H1 (cell line): Measurements from ENCODE around the gene SRPX2. TPM values are rescaled to one million over a fixed set of nuclear protein-coding genes. Genes with fewer than 3 reads are reported as not detected.
A peak's percentile ranks its signal among the peaks of the same experiment; 100 is the strongest.

Experiments used
- BCL11A ChIP-seq, 2 experiments: IDR thresholded peaks; one replicate each; pipeline ENCODE4 v1.6.1; 2011; ENCODE audit warnings: low read depth in 2 of 2, low read length in 2 of 2, mild to moderate bottlenecking in 2 of 2
- CBX5 ChIP-seq: fragments of 300-800, 300-1000 bp; sonication (generic); IDR thresholded peaks from 2 replicates; pipeline ENCODE4 v1.7.1; 2016; ENCODE audit warnings: antibody characterized with exemption, low read length, low read depth
- CBX8 ChIP-seq: fragments of 300-800, 300-1000 bp; sonication (generic); IDR thresholded peaks from 2 replicates; pipeline ENCODE4 v1.7.1; 2016; ENCODE audit warnings: low read depth, low read length, borderline replicate concordance
- CREB1 ChIP-seq: IDR thresholded peaks from 2 replicates; pipeline ENCODE4 v1.6.1; 2012; ENCODE audit warnings: inconsistent platforms
- E2F6 ChIP-seq: IDR thresholded peaks from 2 replicates; pipeline ENCODE4 v1.6.1; 2012; ENCODE audit warnings: inconsistent platforms
- EZH2 ChIP-seq: fragments of 200-600 bp; sonication (generic); IDR thresholded peaks from 2 replicates; pipeline ENCODE4 v1.7.1; 2012; ENCODE audit warnings: low read depth, mild to moderate bottlenecking, moderate library complexity, low read length, inconsistent platforms; ENCODE audit not compliant: severe bottlenecking
- GTF2F1 ChIP-seq: IDR thresholded peaks from 2 replicates; pipeline ENCODE4 v1.6.1; 2012; ENCODE audit warnings: low read depth, low read length, improper control_type of control experiment, borderline replicate concordance
- HDAC2 ChIP-seq, 2 experiments: fragments of 300-600 bp in 1 of 2; sonication (generic) in 1 of 2; IDR thresholded peaks; 2 replicates each; pipeline ENCODE4 v1.6.1; 2011 to 2012; ENCODE audit warnings: low read depth in 2 of 2, low read length in 2 of 2, mild to moderate bottlenecking in 2 of 2, moderate library complexity in 2 of 2, borderline replicate concordance in 1 of 2, inconsistent platforms in 1 of 2
- HDAC6 ChIP-seq: IDR thresholded peaks from one replicate; pipeline ENCODE4 v1.7.1; 2012; ENCODE audit warnings: low read depth, mild to moderate bottlenecking, inconsistent platforms, low read length, moderate library complexity
- KDM4A ChIP-seq: IDR thresholded peaks from one replicate; pipeline ENCODE4 v1.7.1; 2012; ENCODE audit warnings: low read depth, mild to moderate bottlenecking, moderate library complexity, low read length, inconsistent platforms; ENCODE audit not compliant: severe bottlenecking
- NANOG ChIP-seq: IDR thresholded peaks from 2 replicates; pipeline ENCODE4 v1.6.1; 2011; ENCODE audit warnings: low read length, low read depth, mild to moderate bottlenecking, inconsistent platforms; ENCODE audit not compliant: insufficient read depth, poor library complexity, severe bottlenecking
- POLR2AphosphoS5 ChIP-seq: IDR thresholded peaks from 2 replicates; pipeline ENCODE4 v1.6.1; 2011; ENCODE audit warnings: low read depth, low read length
- RAD21 ChIP-seq, 2 experiments: IDR thresholded peaks in 1 of 2; conservative IDR thresholded peaks in 1 of 2; 2 replicates each; pipeline ENCODE4 v1.6.1; 2011; ENCODE audit warnings: low read depth in 2 of 2, low read length in 2 of 2, improper control_type of control experiment in 1 of 2, inconsistent platforms in 1 of 2, mild to moderate bottlenecking in 1 of 2, moderate library complexity in 1 of 2
- SIN3A ChIP-seq, 2 experiments: IDR thresholded peaks in 1 of 2; conservative IDR thresholded peaks in 1 of 2; 2 replicates each; pipeline ENCODE4 v1.6.1; 2011 to 2012; ENCODE audit warnings: low read length in 2 of 2, improper control_type of control experiment in 1 of 2, low read depth in 1 of 2, mild to moderate bottlenecking in 1 of 2
- SIX5 ChIP-seq: IDR thresholded peaks from 2 replicates; pipeline ENCODE4 v1.6.1; 2011; ENCODE audit warnings: mild to moderate bottlenecking, low read depth, low read length
- SP2 ChIP-seq: IDR thresholded peaks from 2 replicates; pipeline ENCODE4 v1.6.1; 2012; ENCODE audit warnings: mild to moderate bottlenecking, low read length, inconsistent platforms
- SP4 ChIP-seq: IDR thresholded peaks from 2 replicates; pipeline ENCODE4 v1.6.1; 2012; ENCODE audit warnings: low read length, inconsistent platforms
- SUZ12 ChIP-seq: fragments of 200-600 bp; sonication (generic); IDR thresholded peaks from 2 replicates; pipeline ENCODE4 v1.6.1; 2012; ENCODE audit warnings: mild to moderate bottlenecking, inconsistent platforms, low read length, moderate library complexity, mixed read lengths
- TAF1 ChIP-seq: IDR thresholded peaks from 2 replicates; pipeline ENCODE4 v1.6.1; 2011; ENCODE audit warnings: mild to moderate bottlenecking, low read depth, low read length
- TAF7 ChIP-seq: optimal IDR thresholded peaks from 2 replicates; pipeline ENCODE3; 2011; ENCODE audit warnings: low read depth, mild to moderate bottlenecking, inconsistent platforms, low read length, moderate library complexity, borderline replicate concordance
- USF2 ChIP-seq: IDR thresholded peaks from 2 replicates; pipeline ENCODE4 v1.6.1; 2011; ENCODE audit warnings: low read length, improper control_type of control experiment
- polyA plus RNA-seq, 7 experiments: library from polyadenylated mRNA; depleted of rRNA in 3 of 7; stranded (reverse) in 5 of 7; unstranded in 2 of 7; fragments of >200 nt in 5 of 7; fragments of 200-250 nt in 2 of 7; gene quantifications; 1 replicate in 5 of 7; 2 replicates in 1 of 7; 4 replicates in 1 of 7; pipeline versions ENCODE4 v1.2.1 to v1.2.3, GENCODE V29; 2011 to 2013; ENCODE audit warnings: missing spikeins in 2 of 7, mixed read lengths in 2 of 7
- total RNA-seq: library from RNA; stranded (reverse); fragmentation: NEBNext Ultra II Directional; extraction: Animal tissue kit (Norgen Biotek cat#: 25700); gene quantifications from 2 replicates; pipeline ENCODE4 v1.2.1, GENCODE V29; 2021
- TF ChIP-seq, protein P1 (sequence below): IDR thresholded peaks from 2 replicates; pipeline ENCODE4 v1.6.1; 2012; ENCODE audit warnings: inconsistent platforms

SRPX2 gene
- total and polyA plus RNA-seq, 2 of the 8 experiments (the other 6 are each of a cell fraction or from before 2014, with no cell fraction given): not detected

GRCh38 chrX:100636321-100636991 is 7.5 kb upstream of the SRPX2 start, which contains the start of gene TSPAN6 (continued):
- no peak for TF ChIP-seq E2F6
- TF ChIP-seq TAF7: no peak
- no peak for TF ChIP-seq HDAC6
- TF ChIP-seq, protein P1, sequence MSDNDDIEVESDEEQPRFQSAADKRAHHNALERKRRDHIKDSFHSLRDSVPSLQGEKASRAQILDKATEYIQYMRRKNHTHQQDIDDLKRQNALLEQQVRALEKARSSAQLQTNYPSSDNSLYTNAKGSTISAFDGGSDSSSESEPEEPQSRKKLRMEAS: no peak
- TF ChIP-seq TAF1: peak; percentile 61; the same call in 1 of the 2 replicates
- TF ChIP-seq BCL11A (IDR thresholded peaks at IDR 0.05; ENCODE audit: low read depth in 2 of 2, low read length in 2 of 2): no peak
- no peak for TF ChIP-seq HDAC2 (IDR thresholded peaks at IDR 0.05; ENCODE audit: borderline replicate concordance in 1 of 2, low read depth in 2 of 2, low read length in 2 of 2)
- no peak for TF ChIP-seq EZH2
- peak; percentile 50 for TF ChIP-seq KDM4A
- TF ChIP-seq SIX5: no peak
- no peak for TF ChIP-seq SIN3A (conservative IDR thresholded peaks at IDR 0.05 in 1 of 2, IDR thresholded peaks at IDR 0.05 in 1 of 2; ENCODE audit: low read depth in 1 of 2, low read length in 2 of 2)
- TF ChIP-seq POLR2AphosphoS5: peak; percentile 21
- TF ChIP-seq GTF2F1: no peak
- TF ChIP-seq CBX5: no peak
- no peak for TF ChIP-seq CREB1
- TF ChIP-seq SP4: no peak
- TF ChIP-seq USF2: no peak
- no peak for TF ChIP-seq SUZ12
- no peak for TF ChIP-seq NANOG
- TF ChIP-seq SP2: no peak
- peak; percentile 8 to 22; a peak in 1 of 4 replicates for TF ChIP-seq RAD21 (IDR thresholded peaks at IDR 0.05 in 1 of 2, conservative IDR thresholded peaks at IDR 0.05 in 1 of 2; ENCODE audit: low read depth in 2 of 2, low read length in 2 of 2)
- no peak for TF ChIP-seq CBX8
